Gastrocnemius medialis (tissue), 4 donors: Measurements from ENCODE around the gene EME2. TPM values are rescaled to one million over a fixed set of nuclear protein-coding genes. Genes with fewer than 3 reads are reported as not detected.

ENCODE experiments used
- ATAC-seq, 2 donors: fragments of 150-250 bp; one replicate each; pipeline ENCODE4 v1.9.1; 2016
- DNase-seq, 2 donors: peaks; one replicate each; pipeline ENCODE4 v3.0.0-alpha.2; 2019
- H3K27ac ChIP-seq, 4 donors: fragments of 200-600 bp; sonication (generic); 1 replicate in 1 of 4; 2 replicates in 3 of 4; pipeline ENCODE4 v1.5.1; 2016 to 2018; ENCODE audit warnings: mild to moderate bottlenecking in 2 of 4, moderate library complexity in 1 of 4
- H3K27me3 ChIP-seq, 3 donors: fragments of 200-600 bp; sonication (generic) in 2 of 3; 1 replicate in 1 of 3; 2 replicates in 2 of 3; pipeline versions ENCODE4 v1.5.1 to v1.6.0; 2016 to 2019; ENCODE audit warnings: mild to moderate bottlenecking in 1 of 3, moderate library complexity in 1 of 3
- H3K36me3 ChIP-seq, 2 donors: fragments of 200-600 bp; sonication (generic) in 1 of 2; one replicate each; pipeline ENCODE4 v1.5.1; 2017 to 2018
- H3K4me1 ChIP-seq, 2 donors: fragments of 200-600 bp; sonication (generic) in 1 of 2; one replicate each; pipeline ENCODE4 v1.5.1; 2016 to 2017; ENCODE audit warnings: mild to moderate bottlenecking in 2 of 2
- H3K4me3 ChIP-seq, 4 donors: fragments of 200-600 bp; sonication (generic) in 3 of 4; 1 replicate in 1 of 4; 2 replicates in 3 of 4; pipeline ENCODE4 v1.5.1; 2016 to 2019; ENCODE audit warnings: mild to moderate bottlenecking in 2 of 4
- H3K9me3 ChIP-seq, 3 donors: fragments of 200-600 bp; sonication (generic) in 2 of 3; 1 replicate in 1 of 3; 2 replicates in 2 of 3; pipeline ENCODE4 v1.5.1; 2016 to 2019
- CTCF ChIP-seq, 5 experiments: fragments of 450-650 bp in 3 of 5; fragments of 200-600 bp in 2 of 5; sonication (generic) in 2 of 5; IDR thresholded peaks in 4 of 5; conservative IDR thresholded peaks in 1 of 5; 1 replicate in 4 of 5; 2 replicates in 1 of 5; pipeline ENCODE4 v1.5.1; 2016 to 2019; ENCODE audit warnings: antibody characterized with exemption in 5 of 5, mild to moderate bottlenecking in 3 of 5, moderate library complexity in 3 of 5
- POLR2A ChIP-seq, 2 donors: fragments of 450-650 bp; IDR thresholded peaks; one replicate each; pipeline ENCODE4 v1.6.1; 2017; ENCODE audit warnings: antibody characterized with exemption in 2 of 2, mild to moderate bottlenecking in 2 of 2, moderate library complexity in 2 of 2
- in situ Hi-C, 4 donors: fragments of 200-750 bp; cut with MboI; loops; one replicate each; pipeline versions ENCODE4 v1.15.0 to v1.8.0; 2017; ENCODE audit warnings: low sequenced_read_pairs in 4 of 4
- intact Hi-C: fragments of 100-400 bp; cut with DNase I; formaldehyde crosslinking; loops from one replicate; pipeline ENCODE4 v1.15.1; 2023; ENCODE audit warnings: low total_unique reads
- total RNA-seq, 4 donors: library from RNA; depleted of rRNA; stranded (reverse); fragments of >200 nt; gene quantifications; one replicate each; pipeline versions ENCODE4 v1.1.0 to v1.2.3, GENCODE V29; 2016

EME2 gene
- total RNA-seq, 4 donors from 2014 or later: 2.1 to 9.2 (median 6.2) TPM

DNA sequence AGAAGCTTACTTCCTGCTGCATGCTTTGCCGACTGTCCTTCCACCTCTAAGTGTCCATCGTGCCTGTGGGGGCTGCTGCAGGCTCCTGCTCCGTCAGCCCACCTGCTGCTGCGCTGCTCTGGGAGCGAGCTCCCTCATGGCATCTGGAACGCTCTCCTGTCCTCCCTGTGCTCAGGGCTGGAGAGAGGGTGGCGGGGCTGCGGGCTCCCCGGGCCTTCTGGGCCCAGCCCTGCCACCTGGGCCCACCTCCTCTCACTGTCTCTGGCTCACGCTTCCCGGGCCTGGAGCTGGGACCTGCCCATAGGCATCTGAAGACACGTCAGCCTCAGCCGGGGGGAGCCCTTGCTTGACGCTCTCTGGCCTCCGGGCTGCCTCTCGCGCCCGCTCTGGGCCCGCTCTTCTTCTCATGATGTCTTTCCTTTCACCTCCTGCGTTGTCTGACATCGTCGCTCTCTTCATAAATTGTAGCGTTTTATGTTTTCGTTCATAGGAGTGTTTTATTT lies 28.2 kb upstream of the EME2 start:
- H3K36me3 ChIP-seq: peaks cover 0 to 53% of the 10 kb centered on the region in 2 donors
- intact Hi-C loops (no loop called here), in situ Hi-C loops (no loop called here)
- no peak overlapping the region for H3K4me3 ChIP-seq
- no peaks in the 10 kb centered on the region for H3K4me1 ChIP-seq
- H3K27ac ChIP-seq: no peak overlapping the region
- H3K9me3 ChIP-seq: no peaks in the 10 kb centered on the region
- no peaks in the 10 kb centered on the region for H3K27me3 ChIP-seq
- no peak for DNase-seq
- no peak for TF ChIP-seq CTCF (IDR thresholded peaks at IDR 0.05 in 4 of 5, conservative IDR thresholded peaks at IDR 0.05 in 1 of 5)
- TF ChIP-seq POLR2A (IDR thresholded peaks at IDR 0.05): no peak
- ATAC-seq: no peak

GRCh38 chr16:1745181-1745899 lies 27.3 kb upstream of the EME2 start:
- Histone ChIP-seq H3K27ac (no peak overlapping the region), H3K9me3 (no peaks in the 10 kb centered on the region), H3K36me3 (peaks cover 0 to 63% of the 10 kb centered on the region in 2 donors), H3K4me3 (no peak overlapping the region), H3K4me1 (no peaks in the 10 kb centered on the region), H3K27me3 (no peaks in the 10 kb centered on the region)
- DNase-seq: no peak
- in situ Hi-C loops: no loop called here
- TF ChIP-seq POLR2A (IDR thresholded peaks at IDR 0.05) (no peak), CTCF (IDR thresholded peaks at IDR 0.05 in 4 of 5, conservative IDR thresholded peaks at IDR 0.05 in 1 of 5) (no peak)
- ATAC-seq: no peak
- intact Hi-C loops: no loop called here

DNA sequence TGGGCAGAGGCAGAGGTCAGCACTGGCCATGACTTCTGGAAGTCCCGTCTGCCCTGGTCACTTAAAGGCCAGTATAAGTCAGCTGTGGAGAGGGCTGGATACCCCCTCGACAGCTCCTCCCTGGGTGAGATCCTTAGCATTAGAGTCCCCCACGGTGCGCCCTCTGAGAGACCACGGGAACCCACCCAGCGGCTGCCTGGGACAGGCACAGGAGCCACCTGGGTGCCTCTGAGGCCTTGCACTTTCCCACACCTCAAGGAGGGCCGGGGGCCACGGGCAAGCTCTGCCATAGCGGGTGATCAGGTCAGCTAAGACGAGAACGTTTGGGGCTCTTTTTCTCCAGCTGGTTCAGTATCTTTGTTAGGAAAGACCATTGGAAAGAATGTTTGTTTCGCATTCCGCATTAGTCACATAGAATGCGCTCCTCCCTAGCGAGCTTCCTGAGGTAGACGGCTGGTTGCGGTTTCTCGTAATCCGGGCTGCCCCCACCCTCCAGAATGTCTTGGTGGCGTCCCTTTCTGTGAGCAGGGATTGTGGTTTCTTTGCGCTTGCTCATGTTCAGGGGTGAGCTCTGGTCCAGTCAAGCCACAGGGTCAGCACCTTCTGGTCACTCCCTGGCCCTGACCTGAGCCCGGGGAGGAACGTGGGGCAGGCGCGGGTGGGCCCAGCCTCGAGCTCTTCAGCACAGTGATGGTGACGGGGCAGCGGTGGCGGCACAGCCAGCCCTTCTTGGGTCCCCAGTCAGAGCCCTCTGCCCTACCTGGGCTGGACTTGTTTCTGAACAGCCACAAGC lies 26.5 kb upstream of the EME2 start:
- no peak overlapping the region for H3K27ac ChIP-seq
- TF ChIP-seq CTCF (IDR thresholded peaks at IDR 0.05 in 4 of 5, conservative IDR thresholded peaks at IDR 0.05 in 1 of 5) (no peak), POLR2A (IDR thresholded peaks at IDR 0.05) (no peak)
- no peak for DNase-seq
- H3K27me3 ChIP-seq: no peaks in the 10 kb centered on the region
- in situ Hi-C loops: no loop called here
- peaks cover 0 to 70% of the 10 kb centered on the region in 2 donors for H3K36me3 ChIP-seq
- no peaks in the 10 kb centered on the region for H3K9me3 ChIP-seq
- no peak overlapping the region for H3K4me3 ChIP-seq
- H3K4me1 ChIP-seq: no peaks in the 10 kb centered on the region
- intact Hi-C loops: no loop called here
- no peak for ATAC-seq

- in situ Hi-C loops: no loop called here
- TF ChIP-seq POLR2A (IDR thresholded peaks at IDR 0.05): no peak
- ATAC-seq: no peak
- Histone ChIP-seq H3K4me3 (no peak overlapping the region), H3K9me3 (no peaks in the 10 kb centered on the region), H3K36me3 (peaks cover 0 to 76% of the 10 kb centered on the region in 2 donors), H3K27me3 (no peaks in the 10 kb centered on the region), H3K4me1 (no peaks in the 10 kb centered on the region), H3K27ac (no peak overlapping the region)
- intact Hi-C loops: no loop called here
- no peak for DNase-seq
These were observed 25.9 kb upstream of the EME2 start for GRCh38 chr16:1746693-1747195.

- DNase-seq: no peak
- Histone ChIP-seq H3K27ac (no peak overlapping the region), H3K4me3 (no peak overlapping the region), H3K4me1 (no peaks in the 10 kb centered on the region), H3K9me3 (no peaks in the 10 kb centered on the region), H3K27me3 (no peaks in the 10 kb centered on the region), H3K36me3 (peaks cover 0 to 86% of the 10 kb centered on the region in 2 donors)
- in situ Hi-C loops (no loop called here), intact Hi-C loops (no loop called here)
- ATAC-seq: no peak
- no peak for TF ChIP-seq POLR2A (IDR thresholded peaks at IDR 0.05)
- no peak for TF ChIP-seq CTCF (IDR thresholded peaks at IDR 0.05 in 4 of 5, conservative IDR thresholded peaks at IDR 0.05 in 1 of 5)
These were observed 24.7 kb upstream of the EME2 start for GRCh38 chr16:1747934-1748333.
